HL-60 (cell line): ENCODE data around the gene IGLL5.

Source experiments
- CTCF ChIP-seq: IDR thresholded peaks from one replicate; pipeline ENCODE4 v1.5.1; 2011; ENCODE audit warnings: low read length, control low read depth, inconsistent platforms; ENCODE audit not compliant: insufficient read depth
- GABPA ChIP-seq: IDR thresholded peaks from 2 replicates; pipeline ENCODE4 v1.6.1; 2012; ENCODE audit warnings: low read depth
- POLR2AphosphoS5 ChIP-seq: IDR thresholded peaks from 2 replicates; pipeline ENCODE4 v1.6.1; 2012; ENCODE audit warnings: low read depth

- TF ChIP-seq CTCF, result no peak
- TF ChIP-seq POLR2AphosphoS5, result no peak
- no peak for TF ChIP-seq GABPA
Observed at GRCh38 chr22:22882033-22882717, 5.4 kb upstream of the IGLL5 start.
